Vagina (tissue), 2 donors: ENCODE results near the gene CALML5.

Source experiments
- CTCF ChIP-seq, 3 experiments: fragments of 450-650 bp in 2 of 3; fragments of 200-600 bp in 1 of 3; sonication (generic) in 1 of 3; IDR thresholded peaks; one replicate each; pipeline ENCODE4 v1.5.1; 2017 to 2019; ENCODE audit warnings: antibody characterized with exemption in 3 of 3, mild to moderate bottlenecking in 2 of 3, moderate library complexity in 2 of 3
- POLR2A ChIP-seq, 2 donors: fragments of 450-650 bp; IDR thresholded peaks; one replicate each; pipeline ENCODE4 v1.6.1; 2017; ENCODE audit warnings: antibody characterized with exemption in 2 of 2, mild to moderate bottlenecking in 2 of 2, moderate library complexity in 2 of 2
- POLR2AphosphoS5 ChIP-seq, 2 donors: sonication (generic); formaldehyde crosslinking; IDR thresholded peaks; one replicate each; pipeline ENCODE4 v1.9.0; 2017; ENCODE audit warnings: antibody characterized with exemption in 2 of 2, mild to moderate bottlenecking in 2 of 2, low read depth in 1 of 2; ENCODE audit not compliant: insufficient read depth in 1 of 2

- no peak for TF ChIP-seq CTCF (IDR thresholded peaks at IDR 0.05)
- TF ChIP-seq POLR2A (IDR thresholded peaks at IDR 0.05) = no peak
- no peak for TF ChIP-seq POLR2AphosphoS5 (IDR thresholded peaks at IDR 0.05; ENCODE audit: insufficient read depth in 1 of 2, low read depth in 1 of 2)
These were observed 12.5 kb upstream of the CALML5 start for GRCh38 chr10:5511885-5512280.
